ENCODE data around the gene KCNT2. TPM values are rescaled to one million over a fixed set of nuclear protein-coding genes. Genes with fewer than 3 reads are reported as not detected.

The KCNT2 gene
- total and polyA plus RNA-seq, 2 of the 8 experiments (the other 6 are each of a cell fraction or from before 2014, with no cell fraction given), result 2.3 to 10.2 TPM

GRCh38 chr1:196451103-196451502 is 157.1 kb downstream of the KCNT2 start:
- no peak overlapping the region for H2BK12ac ChIP-seq (ENCODE audit: low read depth, low read length)
- no peak overlapping the region for H2BK120ac ChIP-seq (replicated peaks; ENCODE audit: low read depth, low read length)
- H4K8ac ChIP-seq (ENCODE audit: extremely low read depth, insufficient read depth, low read length), result no peak overlapping the region
- no peak overlapping the region for H3K18ac ChIP-seq (ENCODE audit: extremely low read depth, low read length)
- H4K5ac ChIP-seq (ENCODE audit: insufficient read length, low read depth, low read length), result no peak overlapping the region
- H3K23me2 ChIP-seq (ENCODE audit: low read depth, low read length), result no peaks in the 10 kb centered on the region
- no peak overlapping the region for H3K4ac ChIP-seq (replicated peaks; ENCODE audit: insufficient read length, low read depth, low read length)
- H3K36me3 ChIP-seq (ENCODE audit: control insufficient read depth in 2 of 4, insufficient read depth in 4 of 4, low read length in 3 of 4), result no peaks in the 10 kb centered on the region
- peaks cover 0 to 9% (median 0%) of the 10 kb centered on the region in 4 experiments; a peak in 2 of 7 replicates for H3K4me1 ChIP-seq (replicated peaks in 1 of 4; ENCODE audit: control insufficient read depth in 3 of 4, insufficient read depth in 4 of 4, low read length in 3 of 4)
- no peak overlapping the region for H4K91ac ChIP-seq (replicated peaks; ENCODE audit: insufficient read length, low read length)
- FAIRE-seq, result no peak
- no peak overlapping the region for H2BK20ac ChIP-seq (ENCODE audit: low read length)
- H3K9me3 ChIP-seq (ENCODE audit: insufficient read depth in 2 of 2, low read depth in 1 of 2, low read length in 1 of 2), result no peaks in the 10 kb centered on the region
- H3K4me2 ChIP-seq (ENCODE audit: insufficient read depth in 1 of 2, low read depth in 2 of 2, low read length in 2 of 2), result 0 out of 4 replicates have a peak overlapping the region, but pooled peaks of 1 of the 2 experiments have one; percentile 22
- H4K20me1 ChIP-seq (replicated peaks in 1 of 2; ENCODE audit: control insufficient read depth in 1 of 2, insufficient read depth in 2 of 2, low read length in 2 of 2), result no peaks in the 10 kb centered on the region
- no peak overlapping the region for H3K23ac ChIP-seq (ENCODE audit: insufficient read length)
- H3K9ac ChIP-seq (replicated peaks in 1 of 4; ENCODE audit: extremely low read depth in 1 of 4, low read depth in 3 of 4, low read length in 3 of 4), result no peak overlapping the region
- no peak overlapping the region for H3K56ac ChIP-seq (replicated peaks; ENCODE audit: insufficient read length, low read depth, low read length)
- no peaks in the 10 kb centered on the region for H3K27me3 ChIP-seq (replicated peaks in 1 of 4; ENCODE audit: control insufficient read depth in 3 of 4, extremely low read depth in 1 of 4, insufficient read depth in 3 of 4, low read length in 3 of 4)
- 81% methylated on average over 3 of the region's 5 CpGs; no CpG with 5 or more reads in 1 of the 2 experiments for WGBS, 2 experiments (ENCODE audit: extremely low coverage in 1 of 2, insufficient coverage in 1 of 2, insufficient read length in 1 of 2, insufficient replicate concordance in 2 of 2, low coverage in 1 of 2, low lambda C conversion rate in 2 of 2, missing lambda C conversion rate in 1 of 2)
- TF ChIP-seq POLR2AphosphoS5 (IDR thresholded peaks at IDR 0.05; ENCODE audit: low read depth, low read length), result no peak
- H2AFZ ChIP-seq (ENCODE audit: low read length), result no peak overlapping the region
- no peak overlapping the region for H3K27ac ChIP-seq (ENCODE audit: low read depth, low read length)
- no peak overlapping the region for H2AK5ac ChIP-seq (ENCODE audit: low read depth, low read length)
- no peak overlapping the region for H3K14ac ChIP-seq (ENCODE audit: insufficient read length)
- H3K79me1 ChIP-seq (ENCODE audit: low read depth, low read length), result no peaks in the 10 kb centered on the region
- no peak overlapping the region for H2BK15ac ChIP-seq (ENCODE audit: low read length)
- H3K79me2 ChIP-seq (ENCODE audit: control insufficient read depth in 1 of 2, insufficient read depth in 2 of 2, low read length in 2 of 2), result no peaks in the 10 kb centered on the region
- no peak overlapping the region for H2BK5ac ChIP-seq (ENCODE audit: low read depth, low read length)
- DNase-seq (ENCODE audit: low read depth in 1 of 2, low spot score in 2 of 2), result no peak
- POLR2A ChIA-PET (ENCODE audit: partially characterized antibody), result interaction anchor here (2.8 kb wide), 1 partner anchor 157 kb away, joined by 8 read pairs; the partner anchor contains the start of gene KCNT2
- CTCF ChIA-PET (ENCODE audit: partially characterized antibody), result interaction anchor here (0.6 to 0.7 kb wide), 2 partner anchors 9 to 267 kb away, joined by 3 to 4 read pairs; no protein-coding TSS in a partner anchor
- no peak overlapping the region for H3K4me3 ChIP-seq (ENCODE audit: extremely low read depth in 1 of 4, insufficient read depth in 2 of 4, low read depth in 3 of 4, low read length in 4 of 4)

All from H1 (cell line).